CD14-positive monocyte (primary cell): ENCODE results near the gene ADCY7. TPM values are rescaled to one million over a fixed set of nuclear protein-coding genes. Genes with fewer than 3 reads are reported as not detected.
A peak's percentile ranks its signal among the peaks of the same experiment; 100 is the strongest.

Source experiments
- DNase-seq, 3 donors: peaks; one replicate each; pipeline ENCODE4 v3.0.0-alpha.2; 2011 to 2022
- H2AFZ ChIP-seq: 2 replicates; pipeline ENCODE4 v1.6.0; 2012; ENCODE audit warnings: mild to moderate bottlenecking, low read depth, low read length, inconsistent platforms; ENCODE audit not compliant: insufficient read depth, poor library complexity, severe bottlenecking
- H3K27ac ChIP-seq, 2 donors: 1 replicate in 1 of 2; 2 replicates in 1 of 2; pipeline ENCODE4 v1.5.1; 2012 to 2013; ENCODE audit warnings: low read length in 2 of 2, control low read depth in 1 of 2, inconsistent platforms in 1 of 2, low read depth in 1 of 2, mild to moderate bottlenecking in 1 of 2
- H3K27me3 ChIP-seq, 2 donors: one replicate each; pipeline versions ENCODE4 v1.6.0 to v1.6.1; 2011 to 2013; ENCODE audit warnings: low read length in 2 of 2; ENCODE audit not compliant: control insufficient read depth in 2 of 2, insufficient read depth in 2 of 2
- H3K36me3 ChIP-seq, 2 donors: replicated peaks in 1 of 2; 1 replicate in 1 of 2; 2 replicates in 1 of 2; pipeline versions ENCODE4 v1.5.1 to v1.6.1; 2012 to 2013; ENCODE audit warnings: low read length in 2 of 2, control low read depth in 1 of 2, inconsistent platforms in 1 of 2, mild to moderate bottlenecking in 1 of 2; ENCODE audit not compliant: insufficient read depth in 2 of 2, control insufficient read depth in 1 of 2
- H3K4me1 ChIP-seq, 2 donors: 1 replicate in 1 of 2; 2 replicates in 1 of 2; pipeline versions ENCODE4 v1.5.1 to v1.6.1; 2012 to 2013; ENCODE audit warnings: low read length in 2 of 2, control low read depth in 1 of 2, inconsistent platforms in 1 of 2, mild to moderate bottlenecking in 1 of 2, moderate library complexity in 1 of 2; ENCODE audit not compliant: insufficient read depth in 2 of 2, control insufficient read depth in 1 of 2
- H3K4me2 ChIP-seq: replicated peaks from 2 replicates; pipeline ENCODE3; 2012; ENCODE audit warnings: low read length, moderate library complexity, mild to moderate bottlenecking; ENCODE audit not compliant: poor library complexity, severe bottlenecking; ENCODE audit errors: extremely low read depth
- H3K4me3 ChIP-seq, 3 experiments: fragments of 200-600 bp in 1 of 3; sonication (generic) in 1 of 3; replicated peaks in 1 of 3; 1 replicate in 2 of 3; 2 replicates in 1 of 3; pipeline ENCODE4 v1.5.1; 2011 to 2013; ENCODE audit warnings: low read length in 3 of 3, mild to moderate bottlenecking in 3 of 3, control low read depth in 2 of 3, low read depth in 2 of 3, inconsistent platforms in 1 of 3, moderate library complexity in 1 of 3
- H3K79me2 ChIP-seq: 2 replicates; pipeline ENCODE4 v1.6.0; 2012; ENCODE audit warnings: mild to moderate bottlenecking, control low read depth, inconsistent platforms, low read length, moderate library complexity; ENCODE audit not compliant: insufficient read depth
- H3K9ac ChIP-seq: 2 replicates; pipeline ENCODE4 v1.6.0; 2017; ENCODE audit warnings: low read length, mild to moderate bottlenecking; ENCODE audit not compliant: insufficient read depth, poor library complexity, severe bottlenecking
- H3K9me3 ChIP-seq, 2 donors: replicated peaks in 1 of 2; 1 replicate in 1 of 2; 2 replicates in 1 of 2; pipeline versions ENCODE4 v1.5.1 to v1.6.1; 2012 to 2013; ENCODE audit warnings: low read length in 2 of 2, control low read depth in 1 of 2; ENCODE audit not compliant: control insufficient read depth in 1 of 2, insufficient read depth in 1 of 2
- H4K20me1 ChIP-seq: 2 replicates; pipeline ENCODE4 v1.6.0; 2012; ENCODE audit warnings: mild to moderate bottlenecking, low read length, control low read depth, moderate library complexity; ENCODE audit not compliant: insufficient read depth
- H3K27ac Mint-ChIP-seq, 7 donors: one replicate each; pipeline ENCODE4 v1.8.0; 2020; ENCODE audit warnings: mild to moderate bottlenecking in 7 of 7, mixed read lengths in 7 of 7, moderate library complexity in 6 of 7, inconsistent platforms in 2 of 7
- H3K27me3 Mint-ChIP-seq, 3 donors: one replicate each; pipeline ENCODE4 v1.8.0; 2021 to 2022; ENCODE audit warnings: low read depth in 3 of 3, mild to moderate bottlenecking in 3 of 3, mixed read lengths in 3 of 3, moderate library complexity in 3 of 3, inconsistent platforms in 1 of 3
- H3K36me3 Mint-ChIP-seq, 2 donors: one replicate each; pipeline ENCODE4 v1.8.0; 2020; ENCODE audit warnings: mixed read lengths in 2 of 2, inconsistent platforms in 1 of 2, mild to moderate bottlenecking in 1 of 2
- H3K4me1 Mint-ChIP-seq: one replicate; pipeline ENCODE4 v1.8.0; 2020; ENCODE audit warnings: mild to moderate bottlenecking, mixed read lengths
- H3K4me3 Mint-ChIP-seq, 2 donors: one replicate each; pipeline ENCODE4 v1.8.0; 2020; ENCODE audit warnings: mild to moderate bottlenecking in 2 of 2, mixed read lengths in 2 of 2, moderate library complexity in 1 of 2
- H3K9me3 Mint-ChIP-seq, 7 donors: one replicate each; pipeline ENCODE4 v1.8.0; 2020 to 2022; ENCODE audit warnings: mixed read lengths in 7 of 7, mild to moderate bottlenecking in 6 of 7, moderate library complexity in 6 of 7, inconsistent platforms in 2 of 7
- WGBS: methylation state at CpG from one replicate; pipeline ENCODE4 v1.1.5; 2013; ENCODE audit warnings: missing lambda C conversion rate; ENCODE audit not compliant: insufficient coverage; 5-methylcytosine and 5-hydroxymethylcytosine counted together
- intact Hi-C, 2 donors: fragments of 100-400 bp; cut with micrococcal nuclease; formaldehyde crosslinking; loops; one replicate each; pipeline versions ENCODE4 v1.15.0 to v1.15.1; 2023
- polyA plus RNA-seq, 3 donors: library from polyadenylated mRNA; depleted of rRNA in 1 of 3; unstranded in 2 of 3; stranded (reverse) in 1 of 3; fragments of 300-500 nt in 2 of 3; fragments of >200 nt in 1 of 3; fragmentation: Illumina TruSeq in 2 of 3; gene quantifications; 1 replicate in 2 of 3; 2 replicates in 1 of 3; pipeline ENCODE4 v1.2.3, GENCODE V29; 2012 to 2021
- TF ChIP-seq, protein P1 (sequence below): fragments of 200-600 bp; IDR thresholded peaks from one replicate; pipeline ENCODE4 v1.8.0; 2022; ENCODE audit warnings: antibody characterized with exemption, mild to moderate bottlenecking

Gene ADCY7
- polyA plus RNA-seq, 3 donors = 53.1 to 230 (median 91.5) TPM

DNA sequence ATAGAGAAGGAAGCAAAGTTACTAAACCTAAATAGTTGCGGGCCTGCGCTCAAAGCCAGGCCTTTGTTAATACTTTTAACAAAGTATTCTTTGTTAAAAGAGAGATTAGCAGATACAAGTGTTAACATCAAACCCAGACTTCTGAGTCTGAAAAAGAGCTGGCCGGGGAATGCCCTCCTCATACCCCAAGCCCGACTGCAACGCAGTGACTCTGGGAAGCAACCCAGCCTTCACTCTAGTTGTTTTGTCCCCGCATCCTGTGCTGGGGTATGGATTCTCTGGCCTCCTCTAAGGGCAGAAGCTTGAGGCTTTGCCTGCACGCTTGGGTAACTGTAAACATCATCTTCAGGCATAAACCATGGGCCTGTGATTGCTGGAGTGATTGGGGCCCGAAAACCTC is 48.3 kb downstream of the ADCY7 start:
- 100% methylated on average over 1 of the region's 8 CpGs for WGBS
- H4K20me1 ChIP-seq = peaks cover 99% of the 10 kb centered on the region
- peak overlapping the region; percentile 68 to 93 (median 82) for H3K27ac Mint-ChIP-seq
- H3K36me3 ChIP-seq = peaks cover 92 to 100% of the 10 kb centered on the region in 2 donors
- H3K4me3 Mint-ChIP-seq = no peak overlapping the region
- peaks cover 25% of the 10 kb centered on the region for H3K79me2 ChIP-seq
- H3K4me2 ChIP-seq = no peak overlapping the region
- intact Hi-C loops = no loop called here
- DNase-seq = no peak
- TF ChIP-seq, protein P1, sequence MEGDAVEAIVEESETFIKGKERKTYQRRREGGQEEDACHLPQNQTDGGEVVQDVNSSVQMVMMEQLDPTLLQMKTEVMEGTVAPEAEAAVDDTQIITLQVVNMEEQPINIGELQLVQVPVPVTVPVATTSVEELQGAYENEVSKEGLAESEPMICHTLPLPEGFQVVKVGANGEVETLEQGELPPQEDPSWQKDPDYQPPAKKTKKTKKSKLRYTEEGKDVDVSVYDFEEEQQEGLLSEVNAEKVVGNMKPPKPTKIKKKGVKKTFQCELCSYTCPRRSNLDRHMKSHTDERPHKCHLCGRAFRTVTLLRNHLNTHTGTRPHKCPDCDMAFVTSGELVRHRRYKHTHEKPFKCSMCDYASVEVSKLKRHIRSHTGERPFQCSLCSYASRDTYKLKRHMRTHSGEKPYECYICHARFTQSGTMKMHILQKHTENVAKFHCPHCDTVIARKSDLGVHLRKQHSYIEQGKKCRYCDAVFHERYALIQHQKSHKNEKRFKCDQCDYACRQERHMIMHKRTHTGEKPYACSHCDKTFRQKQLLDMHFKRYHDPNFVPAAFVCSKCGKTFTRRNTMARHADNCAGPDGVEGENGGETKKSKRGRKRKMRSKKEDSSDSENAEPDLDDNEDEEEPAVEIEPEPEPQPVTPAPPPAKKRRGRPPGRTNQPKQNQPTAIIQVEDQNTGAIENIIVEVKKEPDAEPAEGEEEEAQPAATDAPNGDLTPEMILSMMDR = no peak
- H3K27me3 Mint-ChIP-seq = no peaks in the 10 kb centered on the region
- H3K4me3 ChIP-seq = no peak overlapping the region
- H3K4me1 ChIP-seq = peaks cover 21 to 22% of the 10 kb centered on the region in 2 donors
- peaks cover 84 to 97% of the 10 kb centered on the region in 2 donors for H3K36me3 Mint-ChIP-seq
- H3K9me3 Mint-ChIP-seq = no peaks in the 10 kb centered on the region
- H3K9ac ChIP-seq = no peak overlapping the region
- H3K9me3 ChIP-seq = no peaks in the 10 kb centered on the region
- H3K4me1 Mint-ChIP-seq = peaks cover 29% of the 10 kb centered on the region
- H3K27ac ChIP-seq = peak overlapping the region in 1 of 2 donors; percentile 80
- no peaks in the 10 kb centered on the region for H3K27me3 ChIP-seq
- H2AFZ ChIP-seq = no peak overlapping the region

DNA sequence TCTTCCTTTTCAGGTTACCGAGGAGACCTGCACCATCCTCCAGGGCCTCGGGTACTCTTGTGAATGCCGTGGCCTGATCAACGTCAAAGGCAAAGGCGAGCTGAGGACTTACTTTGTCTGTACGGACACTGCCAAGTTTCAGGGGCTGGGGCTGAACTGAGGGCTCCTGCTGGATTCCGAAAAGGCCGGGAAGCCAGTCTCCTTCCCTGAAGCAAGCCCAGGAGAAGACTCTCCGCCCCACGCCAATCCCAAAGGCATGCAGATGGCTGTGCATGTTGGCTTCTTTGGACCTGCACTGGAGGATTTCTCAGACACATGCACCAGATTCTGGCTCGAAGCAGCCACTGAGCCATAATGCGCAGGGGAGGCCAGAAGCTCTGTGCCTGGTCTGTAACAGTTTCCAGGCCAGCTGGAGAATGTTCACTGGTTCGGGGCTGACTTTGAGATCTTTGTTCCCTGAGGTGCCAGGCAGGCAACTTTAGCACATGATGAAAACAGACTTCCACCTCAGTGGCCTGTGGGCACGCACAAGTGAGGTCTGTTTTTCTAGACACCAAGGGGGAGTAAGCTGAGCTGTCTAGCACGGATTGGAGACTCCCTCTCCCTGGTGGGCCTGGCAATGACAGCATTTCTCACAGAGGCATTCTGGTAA is 49.1 kb downstream of the ADCY7 start:
- Histone ChIP-seq H3K4me2 (no peak overlapping the region), H3K27me3 (no peaks in the 10 kb centered on the region), H3K36me3 (peaks cover 92 to 100% of the 10 kb centered on the region in 2 donors), H3K27ac (peak overlapping the region in 1 of 2 donors; percentile 80), H3K4me3 (no peak overlapping the region), H3K79me2 (peaks cover 23% of the 10 kb centered on the region), H3K4me1 (peaks cover 21 to 22% of the 10 kb centered on the region in 2 donors), H4K20me1 (peaks cover 99% of the 10 kb centered on the region), H3K9me3 (no peaks in the 10 kb centered on the region), H2AFZ (no peak overlapping the region), H3K9ac (no peak overlapping the region)
- Mint-ChIP-seq H3K9me3 (no peaks in the 10 kb centered on the region), H3K27ac (peak overlapping the region in 6 of 7 donors; percentile 23 to 93 (median 62)), H3K36me3 (peaks cover 84 to 97% of the 10 kb centered on the region in 2 donors), H3K4me3 (no peak overlapping the region), H3K4me1 (peaks cover 26% of the 10 kb centered on the region), H3K27me3 (no peaks in the 10 kb centered on the region)
- WGBS = 97% methylated on average over 13 of the region's 15 CpGs
- TF ChIP-seq, protein P1 = no peak
- intact Hi-C loops = no loop called here
- DNase-seq = no peak
